HG03521 (cell line): ENCODE data around the gene TRMT44.
A peak's percentile ranks its signal among the peaks of the same experiment; 100 is the strongest.
"Not testable (repeated sequence)": the region's sequence is repeated elsewhere in the genome, so short reads cannot be mapped to it uniquely, and the experiment has no call there.

Experiments
- ATAC-seq: cut with Tn5 transposase; IDR thresholded peaks from one replicate; pipeline ENCODE4 v1.9.1; 2021; ENCODE audit warnings: mild to moderate bottlenecking, moderate library complexity; ENCODE audit not compliant: unreplicated experiment

The TRMT44 gene

GRCh38 chr4:8406887-8407286, 33.7 kb upstream of the TRMT44 start:
- not testable (repeated sequence) for ATAC-seq

DNA sequence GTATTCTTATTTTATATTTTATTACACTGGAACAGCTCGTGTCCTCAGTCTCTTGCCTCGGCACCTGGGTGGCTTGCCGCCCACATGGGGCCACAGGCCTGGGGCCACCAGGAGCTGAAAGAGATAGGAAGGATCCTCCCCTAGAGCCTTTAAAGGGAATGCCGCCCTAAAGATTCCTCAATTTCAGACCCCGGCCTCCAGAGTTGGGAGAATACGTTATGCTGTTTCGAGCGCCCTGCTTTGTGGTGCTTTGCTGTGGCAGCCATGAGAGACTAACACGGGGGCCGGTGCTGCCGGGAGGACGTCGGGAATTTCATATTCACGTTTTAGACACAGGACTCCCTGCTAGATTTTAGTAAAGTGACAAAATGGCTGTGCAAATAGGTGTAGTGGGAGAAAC, 33.3 kb upstream of the TRMT44 start:
- ATAC-seq: no peak

- no peak for ATAC-seq
These were observed 32.8 kb upstream of the TRMT44 start for GRCh38 chr4:8407756-8408155.

GRCh38 chr4:8409264-8410065, 31.1 kb upstream of the TRMT44 start:
- no peak for ATAC-seq

GRCh38 chr4:8410066-8410625, 30.4 kb upstream of the TRMT44 start:
- ATAC-seq: no peak

DNA sequence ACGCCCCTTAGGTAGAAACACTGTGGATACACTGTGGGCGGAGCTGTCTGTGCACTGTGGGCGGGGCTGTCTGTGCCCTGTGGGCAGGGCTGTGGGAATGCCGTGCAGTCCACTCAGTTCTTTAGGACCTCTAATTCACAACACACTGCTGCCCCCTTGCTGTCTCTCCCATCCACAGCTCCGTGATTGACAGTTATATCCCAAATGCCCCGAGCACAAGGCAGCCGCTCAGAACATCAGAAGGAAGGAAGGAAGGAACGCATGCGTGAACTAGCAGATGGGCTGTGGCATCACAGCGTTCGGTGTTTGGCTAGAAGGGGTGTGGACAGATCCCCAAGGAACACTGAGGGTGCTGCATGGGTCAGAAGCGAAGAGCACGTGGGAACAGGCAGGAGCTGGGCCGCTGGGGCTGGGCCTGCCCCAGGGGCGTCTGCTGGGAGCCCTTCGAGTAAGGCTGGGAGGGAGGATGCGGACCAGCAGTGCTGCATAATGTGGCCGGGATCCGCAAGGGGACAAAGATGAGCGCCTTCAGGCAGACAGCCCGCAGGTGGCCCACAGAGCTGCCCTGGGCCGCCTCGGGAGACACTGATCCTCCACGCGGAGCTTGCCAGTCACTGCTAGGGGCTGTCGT, 29.8 kb upstream of the TRMT44 start:
- ATAC-seq: no peak

- no peak for ATAC-seq
These were observed 29.0 kb upstream of the TRMT44 start for GRCh38 chr4:8411351-8412180.

- no peak for ATAC-seq
These were observed 28.3 kb upstream of the TRMT44 start for GRCh38 chr4:8412288-8412687.

DNA sequence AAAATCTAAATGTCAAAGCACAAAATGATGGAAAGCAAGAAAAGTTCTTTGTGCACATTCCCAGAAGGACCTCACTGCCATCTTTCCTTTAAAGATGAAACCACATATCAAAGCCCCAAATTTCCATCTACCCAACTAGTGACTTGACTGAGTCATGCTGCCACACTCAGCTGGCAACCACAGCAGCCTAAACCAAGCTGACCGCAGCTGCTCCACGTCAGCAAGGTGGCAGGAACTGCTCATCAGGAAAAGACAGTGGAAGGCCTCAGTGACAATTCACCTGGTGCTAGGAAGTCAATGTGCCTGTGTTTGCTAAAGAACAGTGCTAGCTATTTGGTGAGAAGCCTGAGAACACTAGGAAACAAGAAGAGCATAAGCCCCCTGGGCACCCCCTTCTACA, 26.2 kb upstream of the TRMT44 start:
- ATAC-seq: no peak

DNA sequence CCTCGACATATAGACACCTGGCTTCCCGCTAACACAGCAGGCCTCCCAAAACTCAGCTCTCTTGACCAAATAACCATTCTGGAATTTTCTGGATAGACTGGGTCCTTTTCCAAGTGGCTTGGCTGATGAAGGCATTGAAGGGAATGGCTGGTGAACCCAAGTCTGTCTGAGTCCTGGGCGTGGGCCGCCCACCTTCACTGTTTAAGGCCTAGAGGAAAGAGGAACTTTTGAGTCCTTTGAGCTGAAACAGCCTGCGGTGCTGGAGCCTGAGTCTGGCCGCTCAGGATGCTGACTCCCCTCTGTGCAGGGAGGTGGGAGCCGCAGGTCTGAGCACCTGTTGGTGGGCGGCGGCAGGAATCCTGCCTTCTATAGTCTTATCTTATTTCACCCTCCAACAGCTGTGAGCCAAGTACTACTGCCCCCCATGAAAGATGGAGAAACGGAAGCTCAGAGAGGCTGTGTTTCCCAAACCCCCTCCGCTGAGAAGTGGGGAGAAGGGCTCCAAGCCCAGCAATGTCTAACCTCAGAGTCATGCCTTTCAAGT, 23.4 kb upstream of the TRMT44 start:
- no peak for ATAC-seq

GRCh38 chr4:8419222-8420041, 21.1 kb upstream of the TRMT44 start:
- peak; percentile 81 for ATAC-seq

- ATAC-seq: not testable (repeated sequence)
These were observed 20.4 kb upstream of the TRMT44 start for GRCh38 chr4:8420151-8420550.

DNA sequence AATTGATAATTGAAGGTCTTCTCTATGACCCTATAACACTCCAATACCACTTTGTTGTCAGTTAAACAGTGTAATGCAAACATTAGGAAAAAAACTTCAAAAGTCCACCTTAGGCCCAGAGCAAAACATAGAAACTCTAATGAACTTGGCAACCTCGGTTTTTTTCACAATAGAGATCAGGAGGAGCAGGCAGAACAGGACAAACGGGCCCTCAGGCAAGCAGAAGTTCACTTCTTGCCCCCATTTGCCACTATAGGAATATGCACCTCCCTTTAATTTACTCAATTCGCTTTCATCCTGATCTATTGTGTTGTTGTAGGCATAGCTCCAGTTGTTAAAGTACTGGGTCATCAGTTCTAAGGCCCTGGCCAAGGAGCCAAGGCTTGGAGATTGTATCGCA, 18.2 kb upstream of the TRMT44 start:
- ATAC-seq: no peak

DNA sequence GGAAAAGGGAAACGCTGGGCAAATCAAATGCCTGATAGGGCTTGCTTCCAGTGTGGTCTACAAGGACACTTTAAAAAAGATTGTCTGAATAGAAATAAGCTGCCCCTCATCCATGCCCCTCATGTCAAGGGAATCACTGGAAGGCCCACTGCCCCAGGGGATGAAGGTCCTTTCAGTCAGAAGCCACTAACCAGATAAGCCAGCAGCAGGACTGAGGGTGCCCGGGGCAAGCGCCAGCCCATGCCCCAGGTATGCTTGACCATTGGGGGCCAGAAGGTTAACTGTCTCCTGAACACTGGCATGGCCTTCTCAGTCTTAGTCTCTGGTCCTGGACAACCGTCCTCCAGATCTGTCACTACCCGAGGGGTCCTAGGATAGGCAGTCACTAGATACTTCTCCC, 17.8 kb upstream of the TRMT44 start:
- no peak for ATAC-seq

- ATAC-seq: no peak
These were observed 13.3 kb upstream of the TRMT44 start for GRCh38 chr4:8427262-8427661.

DNA sequence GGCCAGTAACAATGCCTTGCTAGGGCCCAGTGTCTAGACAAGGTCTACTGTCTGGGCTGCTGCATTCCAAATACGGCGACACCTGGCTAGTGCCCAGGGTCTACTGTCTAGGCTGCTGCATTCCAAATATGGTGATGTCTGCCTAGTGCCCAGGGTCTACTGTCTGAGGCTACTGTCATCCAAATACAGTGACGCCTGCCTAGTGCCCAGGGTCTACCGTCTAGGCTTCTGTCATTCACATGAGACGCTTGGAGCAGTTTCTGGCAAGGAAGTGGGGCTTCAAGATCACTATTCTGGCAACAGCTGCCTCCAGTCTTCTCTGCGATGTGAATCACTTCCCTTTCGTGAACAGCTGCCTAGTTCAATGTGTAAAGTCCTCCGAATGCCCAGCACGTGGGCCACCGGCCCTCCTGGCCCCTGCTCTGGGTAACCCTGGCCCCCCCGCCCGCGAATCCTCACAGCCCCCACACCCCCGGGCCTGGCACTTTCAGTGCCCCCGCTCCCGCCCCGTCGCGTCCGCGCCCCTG, 12.8 kb upstream of the TRMT44 start:
- ATAC-seq: peak; percentile 41

GRCh38 chr4:8428288-8429097, 12.1 kb upstream of the TRMT44 start:
- ATAC-seq: peak; percentile 89

DNA sequence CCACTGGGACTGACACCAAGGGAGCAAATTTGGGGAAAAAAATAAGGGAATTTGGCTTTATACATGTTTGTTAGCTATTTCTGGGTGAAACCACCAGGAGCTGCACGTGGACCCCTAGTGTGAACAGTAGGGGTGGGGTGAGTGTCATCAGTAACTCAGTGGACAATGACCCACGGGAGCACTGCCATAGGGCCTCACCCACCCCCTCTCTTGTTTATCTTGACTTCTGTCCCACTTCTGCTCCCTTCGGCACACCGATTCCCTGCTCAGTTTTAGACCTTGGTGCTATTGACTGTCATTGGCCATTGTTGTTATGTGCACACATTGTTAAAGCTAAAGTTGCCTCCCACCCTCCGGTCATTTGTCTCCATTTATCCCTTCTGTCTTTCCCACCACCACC, 9.0 kb upstream of the TRMT44 start:
- ATAC-seq: no peak

GRCh38 chr4:8433136-8433535, 7.4 kb upstream of the TRMT44 start:
- ATAC-seq: no peak
